PC-9 (cell line): ENCODE measurements around the gene RLN1. TPM values are rescaled to one million over a fixed set of nuclear protein-coding genes. Genes with fewer than 3 reads are reported as not detected.
"Not testable (repeated sequence)": the region's sequence is repeated elsewhere in the genome, so short reads cannot be mapped to it uniquely, and the experiment has no call there.

Source experiments
- BruUV-seq: library from RNA; stranded (reverse); fragments of 400-500 nt; replicated peaks from 2 replicates; lab custom pipeline; 2021; lab: Mats Ljungman, UMichigan
- CTCF ChIA-PET: fragments of 300-600 bp; sonication (Branson Sonifier 250); formaldehyde crosslinking; loops from one replicate; lab custom pipeline; 2022; ENCODE audit warnings: antibody characterized with exemption; lab: Charles Lee
- POLR2A ChIA-PET: fragments of 300-600 bp; sonication (Branson Sonifier 250); formaldehyde crosslinking; loops from one replicate; lab custom pipeline; 2022; ENCODE audit warnings: antibody characterized with exemption; ENCODE audit not compliant: unreplicated experiment; lab: Charles Lee
- DNase-seq, 2 experiments: peaks; one replicate each; pipeline versions ENCODE4 v3.0.0 to v3.0.0-alpha.2; 2015 to 2022; ENCODE audit warnings: mixed read lengths in 1 of 2
- H2AFZ ChIP-seq: fragments of 200-600 bp; sonication (generic); 2 replicates; pipeline ENCODE4 v1.8.1; 2017; ENCODE audit warnings: antibody characterized with exemption
- H3F3A ChIP-seq: fragments of 200-600 bp; sonication (generic); 2 replicates; pipeline ENCODE4 v1.8.1; 2017; ENCODE audit warnings: antibody characterized with exemption, mild to moderate bottlenecking, low read depth; ENCODE audit not compliant: insufficient read depth
- H3K27ac ChIP-seq: fragments of 200-600 bp; sonication (generic); 2 replicates; pipeline ENCODE4 v1.6.1; 2016; ENCODE audit warnings: mixed run types
- H3K27me3 ChIP-seq: fragments of 200-600 bp; sonication (generic); 2 replicates; pipeline ENCODE4 v1.6.1; 2016; ENCODE audit warnings: low read depth, mixed run types; ENCODE audit not compliant: insufficient read depth
- H3K36me3 ChIP-seq: fragments of 200-600 bp; sonication (generic); 2 replicates; pipeline ENCODE4 v1.6.1; 2016; ENCODE audit warnings: low read depth, mixed run types
- H3K4me1 ChIP-seq: fragments of 200-600 bp; sonication (generic); replicated peaks from 2 replicates; pipeline ENCODE4 v1.6.1; 2016; ENCODE audit warnings: mixed run types; ENCODE audit not compliant: insufficient read depth
- H3K4me2 ChIP-seq: fragments of 200-600 bp; sonication (generic); 2 replicates; pipeline ENCODE4 v1.6.1; 2017; ENCODE audit warnings: mixed run types
- H3K4me3 ChIP-seq: fragments of 200-600 bp; sonication (generic); 2 replicates; pipeline ENCODE4 v1.6.1; 2016; ENCODE audit warnings: mixed run types
- H3K79me2 ChIP-seq: fragments of 200-600 bp; sonication (generic); 2 replicates; pipeline ENCODE4 v1.6.1; 2017; ENCODE audit warnings: low read depth, mixed run types
- H3K9me2 ChIP-seq: fragments of 200-600 bp; sonication (generic); 2 replicates; pipeline ENCODE4 v1.8.1; 2017; ENCODE audit warnings: mild to moderate bottlenecking; ENCODE audit not compliant: insufficient read depth
- H3K9me3 ChIP-seq: fragments of 200-600 bp; sonication (generic); 2 replicates; pipeline ENCODE4 v1.8.1; 2016; ENCODE audit warnings: low read depth; ENCODE audit not compliant: insufficient read depth
- H4K20me1 ChIP-seq: fragments of 200-600 bp; sonication (generic); 2 replicates; pipeline ENCODE4 v1.8.1; 2017; ENCODE audit not compliant: insufficient read depth
- EZH2 ChIP-seq: fragments of 200-600 bp; sonication (generic); IDR thresholded peaks from 2 replicates; pipeline ENCODE4 v1.8.0; 2017; ENCODE audit warnings: antibody characterized with exemption, low read depth
- intact Hi-C: fragments of 100-400 bp; cut with micrococcal nuclease; formaldehyde crosslinking; loops from one replicate; pipeline ENCODE4 v1.10.0; 2022; ENCODE audit not compliant: unreplicated experiment
- total RNA-seq: library from RNA; stranded (reverse); gene quantifications from 2 replicates; pipeline ENCODE4 v1.2.3, GENCODE V29; 2021
- TF ChIP-seq, protein P1 (sequence below): fragments of 200-600 bp; sonication (generic); conservative IDR thresholded peaks from 2 replicates; pipeline ENCODE4 v1.6.1; 2017; ENCODE audit warnings: mixed run types, antibody characterized with exemption, mild to moderate bottlenecking, moderate library complexity

Gene RLN1
- total RNA-seq, 1 experiment from 2014 or later: 0.83 TPM

DNA sequence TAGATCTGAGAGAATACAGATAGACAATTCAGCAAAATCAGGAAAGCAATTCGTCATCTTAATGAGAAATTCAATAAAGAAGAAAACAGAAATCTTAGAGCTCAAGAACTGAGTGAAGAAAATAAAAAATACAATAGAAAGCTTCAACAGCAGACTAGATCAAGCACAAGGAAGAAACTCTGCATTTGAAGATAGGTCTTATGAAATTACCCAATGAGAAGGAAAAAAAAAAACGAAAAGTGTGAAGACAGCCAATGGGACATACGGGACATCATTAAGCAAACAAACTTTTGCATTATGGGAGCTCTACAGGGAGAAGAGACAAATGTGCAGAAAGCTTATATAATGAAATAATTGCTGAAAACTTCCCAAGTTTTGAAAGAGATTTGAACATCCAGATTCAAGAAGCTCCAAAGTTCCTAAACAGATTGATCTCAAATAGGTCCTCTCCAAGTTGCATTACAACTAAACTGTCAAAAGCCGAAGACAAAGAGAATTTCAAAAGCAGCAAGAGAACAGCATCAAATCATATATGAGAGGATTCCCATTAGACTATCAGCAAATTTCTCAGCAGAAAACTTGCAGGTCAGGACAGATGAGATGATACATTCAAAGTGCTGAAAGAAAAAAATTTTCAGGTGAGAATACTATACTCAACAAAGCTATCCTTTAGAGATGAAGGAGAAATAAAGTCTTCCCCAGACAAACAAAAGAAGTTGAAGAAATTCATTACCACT is 24.3 kb downstream of the RLN1 start:
- intact Hi-C loops: no loop called here
- Histone ChIP-seq H3K4me3 (no peak overlapping the region), H3K4me2 (no peak overlapping the region), H3K27me3 (no peaks in the 10 kb centered on the region), H3K4me1 (no peaks in the 10 kb centered on the region), H3K9me2 (no peaks in the 10 kb centered on the region), H2AFZ (no peak overlapping the region), H3K9me3 (no peaks in the 10 kb centered on the region), H3K79me2 (no peaks in the 10 kb centered on the region), H3F3A (no peaks in the 10 kb centered on the region), H3K36me3 (no peaks in the 10 kb centered on the region), H4K20me1 (no peaks in the 10 kb centered on the region), H3K27ac (no peak overlapping the region)
- CTCF ChIA-PET: no interaction called here
- no peak for DNase-seq
- TF ChIP-seq, protein P1, sequence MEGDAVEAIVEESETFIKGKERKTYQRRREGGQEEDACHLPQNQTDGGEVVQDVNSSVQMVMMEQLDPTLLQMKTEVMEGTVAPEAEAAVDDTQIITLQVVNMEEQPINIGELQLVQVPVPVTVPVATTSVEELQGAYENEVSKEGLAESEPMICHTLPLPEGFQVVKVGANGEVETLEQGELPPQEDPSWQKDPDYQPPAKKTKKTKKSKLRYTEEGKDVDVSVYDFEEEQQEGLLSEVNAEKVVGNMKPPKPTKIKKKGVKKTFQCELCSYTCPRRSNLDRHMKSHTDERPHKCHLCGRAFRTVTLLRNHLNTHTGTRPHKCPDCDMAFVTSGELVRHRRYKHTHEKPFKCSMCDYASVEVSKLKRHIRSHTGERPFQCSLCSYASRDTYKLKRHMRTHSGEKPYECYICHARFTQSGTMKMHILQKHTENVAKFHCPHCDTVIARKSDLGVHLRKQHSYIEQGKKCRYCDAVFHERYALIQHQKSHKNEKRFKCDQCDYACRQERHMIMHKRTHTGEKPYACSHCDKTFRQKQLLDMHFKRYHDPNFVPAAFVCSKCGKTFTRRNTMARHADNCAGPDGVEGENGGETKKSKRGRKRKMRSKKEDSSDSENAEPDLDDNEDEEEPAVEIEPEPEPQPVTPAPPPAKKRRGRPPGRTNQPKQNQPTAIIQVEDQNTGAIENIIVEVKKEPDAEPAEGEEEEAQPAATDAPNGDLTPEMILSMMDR: no peak
- no peak for TF ChIP-seq EZH2
- no TSS peak for BruUV-seq
- POLR2A ChIA-PET: no interaction called here

DNA sequence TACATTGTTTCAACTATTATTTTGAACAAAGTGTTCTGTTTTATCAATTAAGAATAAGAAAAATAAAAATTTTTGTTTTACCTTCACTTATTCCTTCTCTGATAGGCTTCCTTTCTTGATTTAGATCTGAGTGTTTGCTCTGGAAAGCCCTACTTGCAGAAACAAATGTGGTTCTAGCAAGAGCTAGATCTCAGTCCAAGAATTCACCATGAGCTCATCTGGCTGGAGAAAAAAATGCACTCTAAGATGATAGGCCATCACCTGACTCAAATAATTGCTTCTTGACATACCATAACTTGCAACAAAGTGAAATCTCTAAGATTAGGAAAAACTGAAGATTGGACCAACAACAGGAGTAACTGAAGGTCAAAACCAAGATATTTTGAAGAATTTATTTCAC is 28.8 kb downstream of the RLN1 start:
- TF ChIP-seq, protein P1: no peak
- TF ChIP-seq EZH2: no peak
- Histone ChIP-seq H3F3A (no peaks in the 10 kb centered on the region), H3K4me1 (no peaks in the 10 kb centered on the region), H3K79me2 (no peaks in the 10 kb centered on the region), H3K27me3 (no peaks in the 10 kb centered on the region), H3K4me3 (no peak overlapping the region), H4K20me1 (no peaks in the 10 kb centered on the region), H3K27ac (no peak overlapping the region), H3K9me3 (no peaks in the 10 kb centered on the region), H3K9me2 (no peaks in the 10 kb centered on the region), H3K4me2 (no peak overlapping the region), H3K36me3 (no peaks in the 10 kb centered on the region), H2AFZ (no peak overlapping the region)
- intact Hi-C loops: no loop called here
- POLR2A ChIA-PET: no interaction called here
- DNase-seq: no peak
- CTCF ChIA-PET: no interaction called here
- no TSS peak for BruUV-seq

DNA sequence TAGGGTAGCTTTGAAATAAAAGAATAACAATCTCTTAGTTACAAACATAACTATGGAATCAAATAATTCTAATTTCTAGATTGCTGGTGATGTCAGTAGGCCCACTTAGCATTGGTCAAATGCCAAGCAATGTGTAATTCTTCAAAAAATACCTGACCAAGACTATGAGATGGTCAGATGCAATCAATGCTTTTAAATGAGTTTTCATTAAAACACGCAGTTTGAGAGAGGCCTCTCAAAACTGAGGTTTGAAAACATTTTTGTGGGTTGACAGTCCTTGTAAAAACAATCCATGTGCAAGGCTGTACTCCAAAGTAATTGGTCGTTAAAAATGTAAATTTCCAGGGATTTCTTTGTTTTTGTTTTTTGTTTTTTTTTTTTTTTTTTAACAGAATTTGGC is 33.9 kb downstream of the RLN1 start:
- Histone ChIP-seq H3K27ac (no peak overlapping the region), H3K4me3 (no peak overlapping the region), H3K36me3 (no peaks in the 10 kb centered on the region), H3K9me3 (no peaks in the 10 kb centered on the region), H3K4me1 (no peaks in the 10 kb centered on the region), H3K4me2 (no peak overlapping the region), H2AFZ (no peak overlapping the region), H3F3A (no peaks in the 10 kb centered on the region), H3K79me2 (no peaks in the 10 kb centered on the region), H4K20me1 (no peaks in the 10 kb centered on the region), H3K9me2 (no peaks in the 10 kb centered on the region), H3K27me3 (no peaks in the 10 kb centered on the region)
- BruUV-seq: no TSS peak
- TF ChIP-seq EZH2: no peak
- TF ChIP-seq, protein P1: no peak
- ChIA-PET CTCF (no interaction called here), POLR2A (no interaction called here)
- intact Hi-C loops: no loop called here
- no peak for DNase-seq

DNA sequence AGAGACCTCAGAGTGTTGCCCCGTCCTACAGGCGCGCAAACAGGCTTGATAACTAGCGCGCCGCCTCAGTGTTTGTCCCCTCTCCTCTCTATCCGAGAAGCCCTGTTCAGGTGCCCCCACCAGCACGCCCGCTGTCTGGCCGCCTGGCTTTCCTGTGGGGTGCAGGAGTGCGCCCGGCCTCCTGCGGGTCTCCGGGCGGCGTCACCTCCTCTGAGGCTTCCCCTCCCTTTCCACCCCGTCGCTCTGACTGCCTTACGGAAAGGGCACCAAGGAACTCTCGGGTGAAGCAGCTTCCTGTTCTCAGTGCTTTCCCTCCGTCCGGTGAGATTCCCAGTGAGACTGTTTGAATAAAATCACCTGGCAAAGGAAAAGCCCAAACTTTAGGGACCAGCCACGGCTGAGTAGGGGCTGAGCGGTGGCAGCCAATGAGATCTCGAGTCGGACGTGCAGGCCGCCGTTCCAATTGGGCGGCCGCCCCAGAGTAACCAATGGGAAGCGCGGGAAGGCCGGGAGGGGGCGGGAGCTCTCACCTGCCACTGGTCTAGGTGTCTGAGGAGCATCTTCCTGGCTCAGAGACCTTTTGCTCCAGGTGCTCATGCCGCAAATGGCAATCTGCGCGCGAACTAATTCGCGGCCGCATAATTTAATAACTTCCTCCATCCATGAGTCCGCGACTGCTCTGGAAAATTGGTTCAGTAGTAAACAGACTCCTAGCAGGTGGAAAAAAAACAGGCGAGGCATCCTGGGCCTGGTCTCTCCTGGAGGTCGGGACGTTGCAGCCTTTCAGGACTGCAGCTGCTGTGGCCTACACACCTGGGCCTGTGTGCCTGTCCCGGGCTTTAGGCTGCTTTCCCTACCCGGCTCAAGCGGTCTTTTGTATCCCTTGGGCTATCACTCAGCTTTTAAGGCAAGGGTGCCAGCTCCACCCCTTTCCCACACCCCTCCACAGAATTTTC is 35.6 kb downstream of the RLN1 start, which contains the start of gene RLN2:
RLN2 (minus strand) TSS at position 877 of the 956 bp plus-strand sequence; CDS start at position 741, 136 bp downstream.
- H3K36me3 ChIP-seq, H3K9me2 ChIP-seq, CTCF ChIA-PET, H3K9me3 ChIP-seq, POLR2A ChIA-PET, H3K4me3 ChIP-seq, H3K27me3 ChIP-seq, H3K79me2 ChIP-seq, H3K27ac ChIP-seq, H3F3A ChIP-seq, intact Hi-C loops, BruUV-seq, H4K20me1 ChIP-seq, H3K4me1 ChIP-seq: not testable (repeated sequence)
- DNase-seq: peak in 1 of 2 experiments; percentile 5
- H2AFZ ChIP-seq: 0 out of 2 replicates have a peak within 1 kb of the TSS, but pooled peaks have one; percentile 64
- peak within 1 kb of the TSS; percentile 58; the same call in 1 of the 2 replicates for H3K4me2 ChIP-seq
